K562 (cell line): ENCODE results near the gene ERF. TPM values are rescaled to one million over a fixed set of nuclear protein-coding genes. Genes with fewer than 3 reads are reported as not detected.

Experiments
- CAMTA2 ChIP-seq: fragments of 250-450 bp; sonication (Bioruptor Pico); conservative IDR thresholded peaks from 2 replicates; pipeline ENCODE4 v1.5.1; 2022
- DEAF1 ChIP-seq: fragments of 450-650 bp; formaldehyde crosslinking; IDR thresholded peaks from 2 replicates; pipeline ENCODE4 v1.4.0; 2020; ENCODE audit warnings: mild to moderate bottlenecking, moderate library complexity
- ELF1 ChIP-seq: fragments of 200-800 bp; sonication (Bioruptor generic); IDR thresholded peaks from 2 replicates; pipeline ENCODE4 v1.6.1; 2016; ENCODE audit warnings: missing genetic modification characterization, missing compliant biosample characterization
- GTF2F1 ChIP-seq: IDR thresholded peaks from 2 replicates; pipeline ENCODE4 v1.6.1; 2011; ENCODE audit warnings: low read depth, low read length, improper control_type of control experiment
- HDGF ChIP-seq: fragments of 450-650 bp; IDR thresholded peaks from 2 replicates; pipeline ENCODE4 v1.6.1; 2016
- ILF3 ChIP-seq: fragments of 450-650 bp; IDR thresholded peaks from 2 replicates; pipeline ENCODE4 v1.6.1; 2018; ENCODE audit warnings: antibody characterized with exemption, mild to moderate bottlenecking, moderate library complexity, borderline replicate concordance
- MCM2 ChIP-seq: fragments of 450-650 bp; IDR thresholded peaks from 2 replicates; pipeline ENCODE4 v1.6.1; 2017; ENCODE audit warnings: low read depth, mild to moderate bottlenecking
- MTA3 ChIP-seq: fragments of 450-650 bp; formaldehyde crosslinking; IDR thresholded peaks from 2 replicates; pipeline ENCODE4 v1.6.1; 2017; ENCODE audit warnings: mild to moderate bottlenecking, borderline replicate concordance
- NR3C1 ChIP-seq: sonication (generic); formaldehyde crosslinking; IDR thresholded peaks from 2 replicates; pipeline ENCODE4 v1.8.1; 2022; ENCODE audit warnings: missing genetic modification reagents
- PHB ChIP-seq: fragments of 250-450 bp; sonication (Bioruptor Pico); IDR thresholded peaks from 2 replicates; pipeline ENCODE4 v1.5.0; 2021
- PYGO2 ChIP-seq: fragments of 450-650 bp; IDR thresholded peaks from 2 replicates; pipeline ENCODE4 v1.6.1; 2016; ENCODE audit warnings: mild to moderate bottlenecking, missing genetic modification characterization, moderate library complexity, missing compliant biosample characterization
- RB1 ChIP-seq: fragments of 450-650 bp; IDR thresholded peaks from 2 replicates; pipeline ENCODE4 v1.6.1; 2017; ENCODE audit warnings: low read depth, mild to moderate bottlenecking
- RBM25 ChIP-seq: fragments of 200-400 bp; formaldehyde crosslinking; IDR thresholded peaks from 2 replicates; pipeline ENCODE4 v1.6.1; 2018; ENCODE audit warnings: low read length, low read depth, moderate library complexity; ENCODE audit not compliant: severe bottlenecking
- SNAPC5 ChIP-seq: fragments of 250-450 bp; sonication (Bioruptor Pico); IDR thresholded peaks from 2 replicates; pipeline ENCODE4 v1.8.0; 2021; ENCODE audit warnings: moderate library complexity, mild to moderate bottlenecking, inconsistent platforms
- ZNF133 ChIP-seq: fragments of 250-450 bp; sonication (Bioruptor Pico); IDR thresholded peaks from 2 replicates; pipeline ENCODE4 v1.4.0; 2020; ENCODE audit warnings: mild to moderate bottlenecking
- ZNF140 ChIP-seq: fragments of 250-450 bp; sonication (Bioruptor Pico); IDR thresholded peaks from 2 replicates; pipeline ENCODE4 v1.8.0; 2021; ENCODE audit warnings: moderate library complexity, mild to moderate bottlenecking, inconsistent platforms
- ZNF212 ChIP-seq: fragments of 450-650 bp; formaldehyde crosslinking; IDR thresholded peaks from 2 replicates; pipeline ENCODE4 v1.4.0; 2020; ENCODE audit warnings: mild to moderate bottlenecking
- ZNF311 ChIP-seq: fragments of 250-450 bp; sonication (Bioruptor Pico); IDR thresholded peaks from 2 replicates; pipeline ENCODE4 v1.4.0; 2020; ENCODE audit warnings: mild to moderate bottlenecking, moderate library complexity
- ZNF561 ChIP-seq: fragments of 450-650 bp; formaldehyde crosslinking; conservative IDR thresholded peaks from 2 replicates; pipeline ENCODE4 v1.4.0; 2020; ENCODE audit warnings: mild to moderate bottlenecking, moderate library complexity
- ZNF778 ChIP-seq: fragments of 450-650 bp; formaldehyde crosslinking; IDR thresholded peaks from 2 replicates; pipeline ENCODE4 v1.4.0; 2020; ENCODE audit warnings: mild to moderate bottlenecking, moderate library complexity
- polyA plus RNA-seq, 8 experiments: library from polyadenylated mRNA; depleted of rRNA in 4 of 8; stranded (reverse) in 5 of 8; unstranded in 3 of 8; fragments of >200 nt; fragmentation: Nextera tagmentation in 2 of 8; fragmentation: Illumina TruSeq in 1 of 8; extraction: Ambion mirVana in 2 of 8; extraction: Trizol in 1 of 8; gene quantifications; 2 replicates each; pipeline versions ENCODE4 v1.2.1 to v1.2.3, GENCODE V29; 2011 to 2014; ENCODE audit warnings: inconsistent platforms in 1 of 8, missing spikeins in 1 of 8
- total RNA-seq, 7 experiments: library from RNA; depleted of rRNA in 6 of 7; stranded (reverse); fragments of >200 nt in 6 of 7; fragmentation: Illumina TruSeq in 2 of 7; extraction: Trizol in 2 of 7; gene quantifications; 2 replicates each; pipeline versions ENCODE4 v1.2.1 to v1.2.3, GENCODE V29; 2011 to 2021; ENCODE audit warnings: low replicate concordance in 1 of 7
- TF ChIP-seq, protein P1 (sequence below): sonication (generic); formaldehyde crosslinking; IDR thresholded peaks from 2 replicates; pipeline ENCODE4 v1.8.1; 2022; ENCODE audit warnings: missing genetic modification reagents
- TF ChIP-seq, protein P2 (sequence below): fragments of 450-650 bp; IDR thresholded peaks from 2 replicates; pipeline ENCODE4 v1.6.1; 2014; ENCODE audit warnings: low read depth, mild to moderate bottlenecking, moderate library complexity, borderline replicate concordance
- TF ChIP-seq, protein P3 (sequence below): fragments of 450-650 bp; IDR thresholded peaks from 2 replicates; pipeline ENCODE4 v1.6.1; 2016; ENCODE audit warnings: missing biosample characterization, missing genetic modification characterization
- TF ChIP-seq, protein P4 (sequence below), 2 experiments: fragments of 200-800 bp in 1 of 2; sonication (Bioruptor generic) in 1 of 2; sonication (generic) in 1 of 2; formaldehyde crosslinking in 1 of 2; IDR thresholded peaks in 1 of 2; conservative IDR thresholded peaks in 1 of 2; 2 replicates each; pipeline versions ENCODE4 v1.5.0 to v1.6.1; 2016 to 2020; ENCODE audit warnings: missing compliant biosample characterization in 1 of 2, missing genetic modification characterization in 1 of 2, missing genetic modification reagents in 1 of 2

ERF gene
- total and polyA plus RNA-seq, 9 of the 15 experiments (the other 6 are each of a cell fraction or from before 2014, with no cell fraction given), result 0.03 to 75.4 (median 27.0) TPM

GRCh38 chr19:42229855-42230351 lies 25.0 kb downstream of the ERF start (continued):
- 0 out of 2 replicates have a peak, but pooled peaks have one; percentile 26 for TF ChIP-seq RB1
- TF ChIP-seq GTF2F1, result peak; percentile 40; the same call in 1 of the 2 replicates
- TF ChIP-seq NR3C1 (CRISPR knock-in tag), result no peak
- no peak for TF ChIP-seq ZNF561
- TF ChIP-seq CAMTA2 (CRISPR knock-in tag), result no peak
- no peak for TF ChIP-seq RBM25
- TF ChIP-seq, protein P1, sequence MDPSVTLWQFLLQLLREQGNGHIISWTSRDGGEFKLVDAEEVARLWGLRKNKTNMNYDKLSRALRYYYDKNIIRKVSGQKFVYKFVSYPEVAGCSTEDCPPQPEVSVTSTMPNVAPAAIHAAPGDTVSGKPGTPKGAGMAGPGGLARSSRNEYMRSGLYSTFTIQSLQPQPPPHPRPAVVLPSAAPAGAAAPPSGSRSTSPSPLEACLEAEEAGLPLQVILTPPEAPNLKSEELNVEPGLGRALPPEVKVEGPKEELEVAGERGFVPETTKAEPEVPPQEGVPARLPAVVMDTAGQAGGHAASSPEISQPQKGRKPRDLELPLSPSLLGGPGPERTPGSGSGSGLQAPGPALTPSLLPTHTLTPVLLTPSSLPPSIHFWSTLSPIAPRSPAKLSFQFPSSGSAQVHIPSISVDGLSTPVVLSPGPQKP (CRISPR knock-in tag), result no peak
- TF ChIP-seq ZNF778 (CRISPR knock-in tag), result no peak
- TF ChIP-seq, protein P2, sequence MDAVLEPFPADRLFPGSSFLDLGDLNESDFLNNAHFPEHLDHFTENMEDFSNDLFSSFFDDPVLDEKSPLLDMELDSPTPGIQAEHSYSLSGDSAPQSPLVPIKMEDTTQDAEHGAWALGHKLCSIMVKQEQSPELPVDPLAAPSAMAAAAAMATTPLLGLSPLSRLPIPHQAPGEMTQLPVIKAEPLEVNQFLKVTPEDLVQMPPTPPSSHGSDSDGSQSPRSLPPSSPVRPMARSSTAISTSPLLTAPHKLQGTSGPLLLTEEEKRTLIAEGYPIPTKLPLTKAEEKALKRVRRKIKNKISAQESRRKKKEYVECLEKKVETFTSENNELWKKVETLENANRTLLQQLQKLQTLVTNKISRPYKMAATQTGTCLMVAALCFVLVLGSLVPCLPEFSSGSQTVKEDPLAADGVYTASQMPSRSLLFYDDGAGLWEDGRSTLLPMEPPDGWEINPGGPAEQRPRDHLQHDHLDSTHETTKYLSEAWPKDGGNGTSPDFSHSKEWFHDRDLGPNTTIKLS, result no peak
- TF ChIP-seq, protein P3, sequence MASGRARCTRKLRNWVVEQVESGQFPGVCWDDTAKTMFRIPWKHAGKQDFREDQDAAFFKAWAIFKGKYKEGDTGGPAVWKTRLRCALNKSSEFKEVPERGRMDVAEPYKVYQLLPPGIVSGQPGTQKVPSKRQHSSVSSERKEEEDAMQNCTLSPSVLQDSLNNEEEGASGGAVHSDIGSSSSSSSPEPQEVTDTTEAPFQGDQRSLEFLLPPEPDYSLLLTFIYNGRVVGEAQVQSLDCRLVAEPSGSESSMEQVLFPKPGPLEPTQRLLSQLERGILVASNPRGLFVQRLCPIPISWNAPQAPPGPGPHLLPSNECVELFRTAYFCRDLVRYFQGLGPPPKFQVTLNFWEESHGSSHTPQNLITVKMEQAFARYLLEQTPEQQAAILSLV (tag), result no peak
- TF ChIP-seq PYGO2, result no peak
- no peak for TF ChIP-seq ILF3
- TF ChIP-seq ZNF212 (CRISPR knock-in tag), result no peak
- TF ChIP-seq ZNF140, result no peak
- TF ChIP-seq DEAF1 (CRISPR knock-in tag), result no peak
- TF ChIP-seq HDGF, result no peak
- TF ChIP-seq ELF1 (tag), result no peak
- no peak for TF ChIP-seq ZNF133 (CRISPR knock-in tag)
- TF ChIP-seq PHB (CRISPR knock-in tag), result no peak
- TF ChIP-seq, protein P4, sequence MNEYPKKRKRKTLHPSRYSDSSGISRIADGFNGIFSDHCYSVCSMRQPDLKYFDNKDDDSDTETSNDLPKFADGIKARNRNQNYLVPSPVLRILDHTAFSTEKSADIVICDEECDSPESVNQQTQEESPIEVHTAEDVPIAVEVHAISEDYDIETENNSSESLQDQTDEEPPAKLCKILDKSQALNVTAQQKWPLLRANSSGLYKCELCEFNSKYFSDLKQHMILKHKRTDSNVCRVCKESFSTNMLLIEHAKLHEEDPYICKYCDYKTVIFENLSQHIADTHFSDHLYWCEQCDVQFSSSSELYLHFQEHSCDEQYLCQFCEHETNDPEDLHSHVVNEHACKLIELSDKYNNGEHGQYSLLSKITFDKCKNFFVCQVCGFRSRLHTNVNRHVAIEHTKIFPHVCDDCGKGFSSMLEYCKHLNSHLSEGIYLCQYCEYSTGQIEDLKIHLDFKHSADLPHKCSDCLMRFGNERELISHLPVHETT (CRISPR knock-in tag; conservative IDR thresholded peaks at IDR 0.05 in 1 of 2, IDR thresholded peaks at IDR 0.05 in 1 of 2), result no peak
- 0 out of 2 replicates have a peak, but pooled peaks have one; percentile 52 for TF ChIP-seq MTA3
- no peak for TF ChIP-seq MCM2
- TF ChIP-seq ZNF311 (CRISPR knock-in tag), result no peak
- TF ChIP-seq SNAPC5 (CRISPR knock-in tag), result no peak
